Stimulated activated naive CD4-positive, alpha-beta T cell treated with Interleukin-2 at 50 U/mL for 16 hours (primary cell): ENCODE results near the gene HAUS5.
"Not testable (repeated sequence)": the region's sequence is repeated elsewhere in the genome, so short reads cannot be mapped to it uniquely, and the experiment has no call there.

ENCODE experiments used
- DNase-seq: peaks from one replicate; lab custom pipeline; 2025; lab: John Stamatoyannopoulos, UW

Gene HAUS5

GRCh38 chr19:35612559-35613321, at the start of gene HAUS5:
Gene HAUS5 (plus strand): TSS chr19:35612735. CDS start chr19:35612795, 60 bp downstream.
- peak; percentile 89 for DNase-seq

GRCh38 chr19:35562776-35563175, 49.8 kb upstream of the HAUS5 start:
- DNase-seq, result no peak

- DNase-seq, result no peak
These were observed 49.2 kb upstream of the HAUS5 start, which contains the start of gene ATP4A for GRCh38 chr19:35563207-35563829. Gene ATP4A (minus strand): TSS chr19:35563658. CDS start chr19:35563629, 29 bp downstream.

GRCh38 chr19:35565016-35565856, 47.3 kb upstream of the HAUS5 start:
- no peak for DNase-seq

GRCh38 chr19:35566738-35567137, 45.8 kb upstream of the HAUS5 start:
- no peak for DNase-seq

GRCh38 chr19:35569281-35569781, 43.2 kb upstream of the HAUS5 start:
- DNase-seq, result no peak

GRCh38 chr19:35571406-35571965, 41.0 kb upstream of the HAUS5 start:
- no peak for DNase-seq

GRCh38 chr19:35577918-35578317, 34.6 kb upstream of the HAUS5 start:
- DNase-seq, result no peak

GRCh38 chr19:35578707-35579106, 33.8 kb upstream of the HAUS5 start:
- DNase-seq, result no peak

GRCh38 chr19:35582760-35583159, 29.8 kb upstream of the HAUS5 start:
- DNase-seq, result no peak

- no peak for DNase-seq
These were observed 26.7 kb upstream of the HAUS5 start, which contains the start of gene PMIS2 for GRCh38 chr19:35585848-35586247. Gene PMIS2 (plus strand): TSS chr19:35586173. CDS start chr19:35586260, 87 bp downstream.

GRCh38 chr19:35587321-35587720, 25.2 kb upstream of the HAUS5 start:
- DNase-seq, result no peak

- DNase-seq, result no peak
These were observed 21.7 kb upstream of the HAUS5 start for GRCh38 chr19:35590875-35591274.

- no peak for DNase-seq
These were observed 20.3 kb upstream of the HAUS5 start for GRCh38 chr19:35592226-35592625.

- not testable (repeated sequence) for DNase-seq
These were observed 17.5 kb upstream of the HAUS5 start for GRCh38 chr19:35595026-35595425.

- no peak for DNase-seq
These were observed 16.6 kb upstream of the HAUS5 start for GRCh38 chr19:35595928-35596327.

GRCh38 chr19:35596366-35596999, 16.1 kb upstream of the HAUS5 start:
- DNase-seq, result no peak

- DNase-seq, result no peak
These were observed 10.6 kb upstream of the HAUS5 start for GRCh38 chr19:35601971-35602370.

GRCh38 chr19:35604436-35604835, 8.1 kb upstream of the HAUS5 start:
- not testable (repeated sequence) for DNase-seq

GRCh38 chr19:35607170-35607569, 5.4 kb upstream of the HAUS5 start:
- not testable (repeated sequence) for DNase-seq

GRCh38 chr19:35607661-35608060, 4.9 kb upstream of the HAUS5 start:
- no peak for DNase-seq
